Body of pancreas (tissue), 4 donors: ENCODE data around the gene KRTAP10-2. TPM values are rescaled to one million over a fixed set of nuclear protein-coding genes. Genes with fewer than 3 reads are reported as not detected.

Experiments
- ATAC-seq: fragments of 150-250 bp; one replicate; pipeline ENCODE4 v1.9.1; 2016
- DNase-seq, 4 donors: peaks; one replicate each; pipeline ENCODE4 v3.0.0-alpha.2; 2019
- H3K27ac ChIP-seq, 4 donors: fragments of 200-600 bp; sonication (generic); 1 replicate in 3 of 4; 2 replicates in 1 of 4; pipeline versions ENCODE4 v1.5.1 to v1.6.1; 2016 to 2019; ENCODE audit warnings: mild to moderate bottlenecking in 1 of 4, mixed read lengths in 1 of 4, moderate library complexity in 1 of 4
- H3K27me3 ChIP-seq, 2 donors: fragments of 200-600 bp; sonication (generic); one replicate each; pipeline ENCODE4 v1.6.0; 2016; ENCODE audit warnings: mild to moderate bottlenecking in 1 of 2
- H3K36me3 ChIP-seq, 2 donors: fragments of 200-600 bp; sonication (generic); replicated peaks in 1 of 2; 2 replicates each; pipeline ENCODE4 v1.5.1; 2016; ENCODE audit warnings: low read depth in 2 of 2; ENCODE audit not compliant: insufficient read depth in 1 of 2
- H3K4me1 ChIP-seq: fragments of 200-600 bp; sonication (generic); one replicate; pipeline ENCODE4 v1.6.0; 2016
- H3K4me3 ChIP-seq, 2 donors: fragments of 200-600 bp; sonication (generic); 1 replicate in 1 of 2; 2 replicates in 1 of 2; pipeline ENCODE4 v1.5.1; 2016 to 2019
- H3K9me3 ChIP-seq, 3 donors: fragments of 200-600 bp; sonication (generic); 1 replicate in 2 of 3; 2 replicates in 1 of 3; pipeline ENCODE4 v1.5.1; 2016
- CTCF ChIP-seq, 7 experiments: fragments of 450-650 bp in 4 of 7; fragments of 200-600 bp in 3 of 7; sonication (generic) in 3 of 7; IDR thresholded peaks; one replicate each; pipeline ENCODE4 v1.5.1; 2016 to 2019; ENCODE audit warnings: antibody characterized with exemption in 7 of 7
- POLR2A ChIP-seq, 3 donors: fragments of 450-650 bp; IDR thresholded peaks; one replicate each; pipeline ENCODE4 v1.6.1; 2016; ENCODE audit warnings: antibody characterized with exemption in 3 of 3, mild to moderate bottlenecking in 2 of 3
- WGBS, 2 donors: methylation state at CpG; one replicate each; pipeline ENCODE4 v1.1.5; 2017; 5-methylcytosine and 5-hydroxymethylcytosine counted together
- intact Hi-C: fragments of 100-400 bp; cut with DNase I; formaldehyde crosslinking; loops from one replicate; pipeline ENCODE4 v1.15.1; 2023
- total RNA-seq, 2 donors: library from RNA; depleted of rRNA; stranded (reverse); fragments of >200 nt; gene quantifications; one replicate each; pipeline ENCODE4 v1.1.0, GENCODE V29; 2016

Gene KRTAP10-2
- total RNA-seq, 2 donors from 2014 or later: not detected

GRCh38 chr21:44568667-44569556 lies 17.6 kb upstream of the KRTAP10-2 start:
- no peaks in the 10 kb centered on the region for H3K27me3 ChIP-seq
- no peak overlapping the region for H3K27ac ChIP-seq
- H3K4me3 ChIP-seq: no peak overlapping the region
- H3K36me3 ChIP-seq: no peaks in the 10 kb centered on the region
- H3K9me3 ChIP-seq: no peaks in the 10 kb centered on the region
- TF ChIP-seq POLR2A (IDR thresholded peaks at IDR 0.05): no peak
- no peak for TF ChIP-seq CTCF (IDR thresholded peaks at IDR 0.05)
- WGBS, 2 donors: 62 to 67% methylated on average over 12 to 27 of the region's 27 CpGs
- ATAC-seq: no peak
- DNase-seq: no peak
- intact Hi-C loops: no loop called here
- no peaks in the 10 kb centered on the region for H3K4me1 ChIP-seq

GRCh38 chr21:44568261-44568660 lies 17.0 kb upstream of the KRTAP10-2 start:
- Histone ChIP-seq H3K27ac (no peak overlapping the region), H3K36me3 (no peaks in the 10 kb centered on the region), H3K27me3 (no peaks in the 10 kb centered on the region), H3K4me1 (no peaks in the 10 kb centered on the region), H3K9me3 (no peaks in the 10 kb centered on the region), H3K4me3 (no peak overlapping the region)
- no peak for DNase-seq
- intact Hi-C loops: no loop called here
- WGBS, 2 donors: 44 to 75% methylated on average over 2 to 6 of the region's 12 CpGs
- no peak for ATAC-seq
- no peak for TF ChIP-seq POLR2A (IDR thresholded peaks at IDR 0.05)
- no peak for TF ChIP-seq CTCF (IDR thresholded peaks at IDR 0.05)

- WGBS, 2 donors: 76 to 87% methylated on average over 17 to 18 of the region's 18 CpGs
- Histone ChIP-seq H3K27ac (no peak overlapping the region), H3K27me3 (no peaks in the 10 kb centered on the region), H3K9me3 (no peaks in the 10 kb centered on the region), H3K4me1 (no peaks in the 10 kb centered on the region), H3K4me3 (no peak overlapping the region), H3K36me3 (no peaks in the 10 kb centered on the region)
- ATAC-seq: no peak
- DNase-seq: no peak
- TF ChIP-seq CTCF (IDR thresholded peaks at IDR 0.05): no peak
- no peak for TF ChIP-seq POLR2A (IDR thresholded peaks at IDR 0.05)
- intact Hi-C loops: no loop called here
Measured at GRCh38 chr21:44567481-44568171, 16.3 kb upstream of the KRTAP10-2 start.

- intact Hi-C loops: no loop called here
- no peak for DNase-seq
- TF ChIP-seq POLR2A (IDR thresholded peaks at IDR 0.05) (no peak), CTCF (IDR thresholded peaks at IDR 0.05) (no peak)
- no peaks in the 10 kb centered on the region for H3K27me3 ChIP-seq
- no peak overlapping the region for H3K27ac ChIP-seq
- no peaks in the 10 kb centered on the region for H3K4me1 ChIP-seq
- no peaks in the 10 kb centered on the region for H3K9me3 ChIP-seq
- H3K4me3 ChIP-seq: no peak overlapping the region
- H3K36me3 ChIP-seq: no peaks in the 10 kb centered on the region
- 22 to 23% methylated on average over 1 of the region's 1 CpG for WGBS, 2 donors
- no peak for ATAC-seq
Measured at GRCh38 chr21:44566403-44566802, 15.1 kb upstream of the KRTAP10-2 start.
